Measurements from ENCODE around the gene FAM151A.
A peak's percentile ranks its signal among the peaks of the same experiment; 100 is the strongest.

Gene FAM151A

DNA sequence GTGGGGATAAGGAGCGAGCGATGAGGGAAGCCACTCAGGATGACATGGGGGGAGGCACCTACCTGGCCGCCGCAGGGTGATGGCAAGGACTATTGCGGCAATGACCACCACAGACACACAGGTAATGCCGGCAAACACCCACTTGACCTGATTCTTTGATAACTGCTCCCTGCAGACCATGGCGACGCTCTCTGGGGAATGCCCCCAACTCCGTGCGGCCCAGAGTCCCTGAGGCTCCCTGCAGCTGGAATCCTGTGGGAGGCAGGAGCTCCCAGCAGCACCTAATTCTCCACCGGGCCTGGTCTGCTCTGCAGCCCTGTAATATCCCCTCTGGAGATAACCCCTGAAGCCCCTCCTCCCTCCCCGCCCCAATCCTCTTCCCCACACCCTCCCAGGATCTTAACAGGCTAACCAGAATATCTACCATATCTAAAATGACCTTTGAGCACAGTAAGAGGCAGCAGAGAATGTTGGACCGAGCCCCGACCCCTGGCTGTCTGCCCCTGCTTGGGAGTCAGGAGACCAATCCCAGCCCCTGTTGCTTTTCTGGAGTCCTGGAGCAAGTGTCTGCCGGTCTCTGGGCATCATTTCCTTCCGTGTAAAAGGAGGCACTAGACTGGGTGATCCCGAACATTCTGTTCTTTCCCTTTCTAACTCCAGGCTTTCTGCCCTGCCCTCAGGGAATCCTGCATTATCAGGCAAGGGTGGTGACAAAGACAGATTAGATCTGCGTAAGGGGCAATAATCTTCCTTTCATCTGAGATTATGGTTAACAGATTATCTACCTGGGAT, at the start of gene FAM151A:
Gene FAM151A (minus strand): TSS at position 310 of the 792 bp plus-strand sequence. CDS start 130 bp downstream, at position 180.
- DNase-seq (ENCODE audit: low read depth) = no peak

DNA sequence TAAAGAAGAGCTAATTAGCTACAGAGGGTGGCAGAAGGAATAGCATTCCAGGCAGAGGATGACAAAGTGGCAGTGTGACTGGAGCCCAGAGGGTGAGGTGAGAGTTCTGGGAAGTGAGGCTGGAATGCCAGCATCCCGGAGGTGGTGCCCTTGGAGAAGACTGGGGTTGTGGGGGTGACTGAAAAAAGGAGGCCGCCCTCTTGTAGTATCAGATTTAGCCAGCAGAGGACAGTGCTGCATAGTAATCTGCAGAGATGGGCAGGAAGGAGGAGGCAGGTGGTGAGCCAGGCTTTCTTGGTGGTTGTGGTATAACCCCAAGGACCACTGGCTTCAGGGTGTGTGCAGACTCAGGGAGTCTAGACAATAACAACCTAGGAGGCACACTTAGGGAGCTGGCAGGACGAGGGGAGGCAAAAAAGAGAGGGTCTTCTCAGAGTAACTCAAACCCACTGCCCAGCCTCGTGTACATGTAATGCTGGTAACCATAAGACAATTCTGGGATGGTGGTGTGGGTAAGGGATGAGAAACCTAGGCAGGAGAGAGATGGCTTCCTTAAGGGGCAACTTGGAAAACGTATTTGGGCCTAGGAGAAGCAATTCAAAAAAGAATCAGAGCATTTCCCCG, 48.8 kb upstream of the FAM151A start:
- peak; percentile 71 for DNase-seq (ENCODE audit: low read depth)

DNA sequence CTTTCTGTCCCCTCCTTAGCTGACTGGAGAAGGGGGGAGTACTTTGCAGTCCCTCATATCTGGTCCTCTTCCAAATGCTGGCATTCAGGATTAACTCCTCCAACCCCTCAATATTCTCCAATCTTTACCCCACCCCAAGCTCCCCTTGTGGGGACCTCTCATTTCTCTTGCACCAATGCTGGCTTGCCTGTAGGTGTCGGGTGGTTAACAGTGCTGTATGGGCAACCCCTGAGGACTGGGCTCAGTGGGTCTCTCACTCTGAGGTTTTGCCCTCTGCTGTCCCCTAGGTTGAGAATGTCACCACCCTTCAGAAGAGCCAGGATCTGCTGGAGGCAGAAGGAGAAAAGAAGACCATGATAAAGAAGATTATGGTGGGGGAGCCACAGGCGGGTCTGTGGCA, 45.2 kb upstream of the FAM151A start:
- no peak for DNase-seq (ENCODE audit: low read depth)

DNA sequence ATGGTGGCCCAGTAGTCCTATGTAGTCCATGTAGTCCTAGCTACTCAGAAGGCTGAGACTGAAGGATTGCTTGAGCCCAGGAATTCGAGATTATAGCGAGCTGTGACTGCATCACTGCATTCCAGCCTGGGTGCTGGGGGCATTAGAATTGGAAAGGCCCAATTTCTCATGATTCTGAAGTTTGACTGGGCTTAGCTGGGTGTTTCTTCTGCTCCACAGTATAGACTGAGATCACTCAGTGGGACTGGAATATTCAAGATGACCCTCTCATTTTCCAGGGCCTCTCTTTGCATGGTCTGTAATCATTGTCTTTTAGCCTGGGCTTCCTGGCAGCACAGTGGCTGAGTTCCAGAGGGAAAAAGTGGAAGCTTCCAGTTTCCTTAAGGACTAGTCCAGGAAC, 44.5 kb upstream of the FAM151A start:
- DNase-seq (ENCODE audit: low read depth) = no peak

DNA sequence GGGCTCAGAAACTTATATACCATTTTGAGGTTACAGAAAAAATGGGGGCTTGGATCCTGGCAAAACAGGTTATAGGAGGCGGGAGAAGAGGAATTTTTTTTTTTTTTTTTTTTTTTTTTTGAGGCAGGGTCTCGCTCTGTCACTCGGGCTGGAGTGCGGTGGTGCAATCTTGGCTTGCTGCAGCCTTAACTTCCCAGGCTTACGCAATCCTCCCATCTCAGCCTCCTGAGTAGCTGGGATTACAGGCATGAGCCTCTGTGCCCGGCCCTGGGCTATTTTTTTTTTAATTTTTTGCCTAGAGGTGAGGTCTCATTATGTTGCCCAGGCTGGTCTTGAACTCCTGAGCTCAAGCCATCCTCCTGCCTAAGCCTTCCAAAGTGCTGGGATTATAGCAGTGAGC, 43.0 kb upstream of the FAM151A start:
- DNase-seq (ENCODE audit: low read depth) = no peak

DNA sequence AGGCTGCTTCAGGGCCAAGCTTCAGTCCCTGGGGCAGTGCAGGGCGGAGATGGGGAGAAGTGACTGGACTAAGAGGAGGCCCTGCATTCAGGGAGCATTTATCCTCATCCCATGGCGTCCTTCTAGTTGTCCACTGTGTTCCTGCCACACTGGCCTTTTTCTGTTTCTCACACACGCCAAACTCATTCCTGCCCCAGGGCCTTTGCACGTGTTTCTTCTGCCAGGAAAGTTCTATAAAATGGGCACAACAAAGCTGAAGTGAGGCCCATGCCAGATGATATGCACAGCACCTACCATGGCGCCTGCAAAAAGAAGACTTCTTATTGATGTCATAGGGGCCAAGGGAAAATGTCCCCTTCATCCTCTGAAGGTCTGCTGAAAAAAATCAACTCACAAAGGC, 42.5 kb upstream of the FAM151A start:
- no peak for DNase-seq (ENCODE audit: low read depth)

DNA sequence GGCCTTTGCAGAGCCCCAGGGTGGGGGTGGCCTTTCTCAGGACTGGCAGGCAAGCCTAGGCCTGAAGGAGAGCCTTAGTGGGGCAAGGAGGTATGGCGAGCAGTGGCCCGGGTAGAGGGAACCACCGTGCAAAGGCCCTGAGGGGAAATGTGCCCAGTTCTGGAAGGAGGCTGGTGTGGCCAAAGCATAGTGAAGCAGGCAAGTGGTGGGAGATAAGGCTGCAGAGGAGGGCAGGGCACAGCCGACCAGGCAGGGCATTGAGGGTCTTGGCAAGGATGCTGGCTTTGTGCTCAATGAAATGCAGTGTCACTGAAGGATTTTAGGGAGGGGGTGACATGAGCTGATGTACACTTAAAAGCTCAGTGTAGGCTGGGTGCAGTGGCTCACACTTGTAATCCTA, 41.0 kb upstream of the FAM151A start:
- DNase-seq (ENCODE audit: low read depth) = no peak

DNA sequence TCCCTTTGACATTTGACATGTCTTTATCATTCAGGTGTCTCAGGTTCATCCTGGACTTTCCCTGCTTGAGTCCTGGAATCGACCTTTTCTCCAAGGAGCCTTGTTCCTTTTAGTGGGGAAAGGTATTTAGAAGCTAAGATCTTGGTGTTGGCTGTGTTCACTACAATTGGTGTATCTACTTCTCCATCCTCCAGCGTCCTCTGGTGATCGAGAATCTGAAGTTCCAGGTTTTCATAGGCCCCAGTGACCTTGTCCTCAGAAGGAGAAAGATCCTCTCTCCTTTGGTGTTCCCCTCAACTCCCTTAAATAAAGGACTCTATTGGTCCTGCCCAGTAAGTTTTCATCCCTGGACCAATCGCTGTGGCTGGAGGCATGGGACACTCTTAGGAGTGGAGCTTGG, 40.4 kb upstream of the FAM151A start:
- no peak for DNase-seq (ENCODE audit: low read depth)

DNA sequence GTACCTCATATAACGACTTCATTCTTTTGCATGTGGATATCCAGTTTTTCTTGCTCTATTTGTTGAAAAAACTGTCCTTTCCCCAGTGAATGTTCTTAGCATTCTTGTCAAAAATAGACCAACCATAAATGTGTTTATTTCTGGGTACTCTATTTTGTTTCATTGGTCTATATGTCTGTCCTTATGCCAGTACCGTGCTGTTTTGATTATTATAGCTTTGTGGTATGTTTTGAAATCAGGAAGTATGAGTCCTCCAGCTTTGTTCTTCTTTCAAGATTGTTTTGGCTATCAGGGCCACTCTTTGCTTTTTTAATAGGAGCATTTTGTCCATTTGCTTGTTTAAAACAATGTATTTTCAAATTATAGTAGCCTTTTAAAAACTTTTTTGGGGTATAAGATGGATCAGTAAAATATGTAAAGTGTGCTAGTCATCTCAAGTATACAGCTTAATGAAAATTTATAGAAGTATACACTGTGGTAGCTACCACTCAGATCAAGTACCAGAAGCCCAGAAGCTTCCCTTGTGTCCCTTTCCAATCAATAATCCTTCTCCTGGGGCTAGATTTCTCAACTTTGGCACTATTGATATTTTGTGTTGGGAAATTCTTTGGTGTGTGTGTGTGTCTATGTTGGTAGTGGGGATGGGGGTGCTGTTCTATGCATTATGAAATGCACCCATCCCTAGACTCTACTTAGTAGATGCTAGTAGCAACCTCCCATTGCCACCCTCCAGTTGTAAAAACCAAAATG, 35.0 kb upstream of the FAM151A start:
- DNase-seq (ENCODE audit: low read depth) = no peak

DNA sequence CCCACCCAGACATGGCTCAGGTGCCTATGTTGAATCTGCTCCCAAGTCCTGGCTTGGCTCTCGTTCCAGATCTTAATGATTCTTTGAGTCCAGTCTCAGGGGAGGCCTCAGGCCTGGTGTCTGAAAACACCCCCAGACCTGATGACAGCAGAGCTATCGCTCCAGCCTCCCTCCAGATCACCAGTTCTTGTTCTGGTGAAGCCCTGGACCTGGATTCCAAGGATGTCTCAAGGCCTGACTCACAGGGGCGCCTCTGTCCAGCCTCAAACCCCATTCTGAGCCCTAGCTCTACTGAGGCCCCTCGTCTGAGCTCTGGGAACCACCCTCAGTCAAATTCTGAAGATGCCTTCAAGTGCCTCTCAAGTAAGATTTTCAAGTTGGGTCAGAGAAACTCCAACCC, 29.7 kb upstream of the FAM151A start:
- peak; percentile 31 for DNase-seq (ENCODE audit: low read depth)

DNA sequence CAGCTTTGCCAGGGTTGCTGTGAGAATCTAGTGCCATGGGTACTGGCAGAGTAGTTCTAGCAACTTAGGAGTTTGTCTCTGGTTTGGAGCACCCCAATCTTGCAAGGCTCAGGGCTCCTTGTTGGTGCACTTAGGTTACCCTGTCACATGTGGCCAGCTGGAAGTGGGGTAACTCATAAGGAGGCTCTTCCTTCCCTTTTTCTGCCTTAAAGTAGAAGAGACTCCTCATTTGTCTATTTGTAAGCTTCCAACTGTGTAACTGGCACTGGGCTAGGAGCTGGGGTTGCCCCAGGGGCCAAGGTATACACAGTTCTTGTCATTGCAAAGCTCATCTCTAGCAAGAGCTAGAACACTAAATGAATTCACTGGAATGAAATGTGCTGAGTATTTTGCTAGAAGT, 28.8 kb upstream of the FAM151A start:
- no peak for DNase-seq (ENCODE audit: low read depth)

DNA sequence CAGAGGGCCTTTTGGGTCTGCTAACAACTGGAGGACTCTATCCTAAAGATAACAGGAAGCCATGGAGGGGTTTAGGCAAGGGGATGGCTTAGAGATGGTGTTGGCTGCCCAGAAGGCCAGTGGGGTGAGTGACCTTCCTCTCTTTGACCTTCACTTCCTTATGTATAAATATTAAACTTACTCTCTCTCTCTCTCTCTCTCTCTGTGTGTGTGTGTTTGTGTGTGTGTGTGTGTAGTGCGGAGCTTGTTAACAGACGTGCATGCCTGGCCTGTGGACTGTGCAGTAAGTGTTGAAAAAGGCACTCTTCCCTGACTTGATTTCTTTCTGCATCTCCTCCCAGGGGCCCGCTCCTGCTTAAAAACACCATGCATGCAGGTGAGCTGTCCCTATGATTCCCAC, 28.3 kb upstream of the FAM151A start:
- no peak for DNase-seq (ENCODE audit: low read depth)

DNA sequence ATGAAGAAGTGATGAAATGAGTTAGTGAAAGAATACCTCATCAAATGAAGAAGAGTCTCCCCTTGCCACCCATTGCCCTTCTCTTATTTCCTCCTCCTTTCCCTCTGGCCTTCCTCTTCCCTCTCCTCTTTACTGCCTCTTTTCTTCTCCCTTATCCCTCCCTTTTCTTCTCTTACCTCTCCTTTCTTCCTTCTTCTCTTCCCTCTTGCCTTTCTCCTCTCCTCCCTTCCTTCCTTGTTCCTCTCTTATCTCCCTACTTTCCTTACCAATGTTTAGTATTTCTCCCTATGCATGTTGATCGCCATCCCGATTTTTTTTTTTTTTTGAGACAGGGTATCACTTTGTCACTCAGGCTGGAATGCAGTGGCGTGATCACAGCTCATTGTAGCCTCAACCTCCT, 27.1 kb upstream of the FAM151A start:
- DNase-seq (ENCODE audit: low read depth) = no peak

DNA sequence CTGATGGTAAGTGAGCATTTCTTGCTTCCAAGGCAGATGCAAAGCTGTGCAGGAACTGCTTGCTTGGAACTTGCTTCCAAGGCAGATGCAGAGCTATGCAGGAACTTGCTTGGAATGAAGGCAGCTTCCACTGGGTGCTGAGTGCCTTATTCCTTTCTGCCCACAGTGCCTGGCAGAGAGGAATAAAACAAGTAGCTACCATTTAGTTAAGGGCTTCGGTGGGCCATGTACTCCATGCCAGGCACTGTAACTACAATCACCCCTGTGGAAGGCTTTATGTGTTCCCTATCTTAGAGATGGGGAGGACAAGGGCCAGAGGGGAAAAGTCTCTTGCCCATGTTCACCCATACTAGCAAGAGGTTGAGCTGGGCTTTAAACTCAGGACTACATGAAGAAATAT, 26.6 kb upstream of the FAM151A start:
- DNase-seq (ENCODE audit: low read depth) = no peak

DNA sequence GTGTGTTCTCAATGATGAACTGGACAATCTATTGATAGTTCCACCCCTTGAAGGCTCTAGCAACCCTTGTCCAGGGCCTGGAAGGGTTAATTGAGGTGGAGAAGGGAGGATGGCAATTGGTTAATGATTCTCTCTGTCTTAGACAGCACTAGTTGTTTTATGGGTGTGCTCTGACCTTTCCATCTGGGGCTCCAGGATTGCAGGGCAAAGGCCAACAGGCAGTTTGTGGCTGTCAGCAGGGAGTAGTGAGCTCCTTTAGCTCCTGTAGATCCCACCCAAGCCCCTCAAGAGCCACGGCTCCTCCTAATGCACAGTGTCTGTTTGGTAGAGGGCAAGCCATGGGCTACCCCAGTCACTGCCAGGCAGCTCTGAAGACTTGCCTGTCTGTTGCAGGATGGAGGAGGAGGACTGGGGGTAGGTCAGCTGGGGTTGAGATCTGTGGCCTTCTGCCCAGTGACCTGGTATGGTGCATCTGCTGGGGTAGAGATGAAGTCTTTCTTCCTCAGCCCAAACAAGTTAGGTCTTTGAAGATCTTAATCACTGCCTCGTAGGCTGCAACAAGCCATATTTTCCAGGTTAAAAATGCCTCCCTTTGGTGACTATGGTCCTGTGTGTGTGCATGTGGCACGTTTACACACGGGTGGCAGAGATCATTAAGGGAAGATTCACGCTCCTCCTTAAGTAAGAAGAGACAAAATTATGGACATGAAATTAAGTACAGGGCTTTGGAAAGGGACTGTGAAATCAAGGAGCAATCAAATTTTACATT, 26.0 kb upstream of the FAM151A start:
- DNase-seq (ENCODE audit: low read depth) = no peak

DNA sequence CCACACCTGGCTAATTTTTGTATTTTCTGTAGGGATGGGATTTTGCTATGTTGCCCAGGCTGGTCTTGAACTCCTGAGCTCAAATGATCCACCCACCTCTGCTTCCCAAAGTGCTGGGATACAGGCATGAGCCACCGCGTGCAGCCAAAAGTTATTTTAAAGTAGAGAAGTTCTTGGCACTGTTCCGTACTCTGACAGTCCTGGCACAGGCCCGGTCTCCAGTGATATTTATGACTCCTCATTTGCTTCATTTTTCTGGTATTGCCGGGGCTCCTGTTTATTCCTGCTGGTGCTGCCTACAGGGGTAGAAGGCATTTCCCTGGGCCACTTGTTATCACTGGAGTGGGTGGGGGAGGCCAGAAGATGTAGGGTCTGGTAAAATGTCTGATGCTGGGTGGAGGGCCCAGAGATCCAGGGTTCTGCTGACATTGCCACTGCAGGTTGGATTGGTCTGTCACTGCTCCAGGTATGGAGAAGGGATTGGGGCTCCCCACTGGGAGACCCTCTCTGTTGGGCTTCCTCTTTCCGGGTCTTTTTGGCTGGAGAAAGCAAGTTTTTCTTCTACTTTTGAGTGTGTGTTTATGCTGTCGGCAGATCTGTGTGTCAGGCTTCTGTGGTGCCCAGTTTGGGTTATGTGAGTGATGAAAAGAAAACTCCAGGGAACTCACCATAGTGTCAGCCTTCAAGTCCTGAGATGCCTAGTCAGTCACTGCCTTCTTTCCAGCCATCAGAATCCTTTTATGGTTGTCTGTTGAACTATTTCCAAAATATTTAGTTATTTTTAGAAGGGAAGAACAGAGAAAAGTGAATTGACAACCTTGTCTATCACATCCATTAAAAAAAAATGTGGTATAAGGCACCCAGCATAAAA, 22.7 kb upstream of the FAM151A start:
- no peak for DNase-seq (ENCODE audit: low read depth)

DNA sequence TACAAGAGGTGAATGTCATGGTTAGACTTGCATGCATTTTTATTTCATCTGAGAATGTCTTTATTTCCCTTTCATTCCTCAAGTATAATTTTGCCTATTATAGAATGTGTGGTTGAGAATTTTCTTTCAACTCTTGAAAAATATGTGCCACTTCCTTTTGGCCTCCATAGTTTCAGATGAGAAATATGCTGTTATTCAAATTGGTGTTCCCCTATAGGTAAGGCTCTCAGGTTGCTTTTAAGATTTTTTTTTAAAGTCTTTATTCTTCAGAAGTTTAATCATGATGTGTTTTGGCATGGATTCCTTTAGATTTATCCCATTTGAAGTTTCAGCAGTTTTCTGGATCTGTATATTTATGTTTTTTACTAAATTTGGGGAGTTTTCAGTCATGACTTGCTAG, 20.4 kb upstream of the FAM151A start:
- no peak for DNase-seq (ENCODE audit: low read depth)

DNA sequence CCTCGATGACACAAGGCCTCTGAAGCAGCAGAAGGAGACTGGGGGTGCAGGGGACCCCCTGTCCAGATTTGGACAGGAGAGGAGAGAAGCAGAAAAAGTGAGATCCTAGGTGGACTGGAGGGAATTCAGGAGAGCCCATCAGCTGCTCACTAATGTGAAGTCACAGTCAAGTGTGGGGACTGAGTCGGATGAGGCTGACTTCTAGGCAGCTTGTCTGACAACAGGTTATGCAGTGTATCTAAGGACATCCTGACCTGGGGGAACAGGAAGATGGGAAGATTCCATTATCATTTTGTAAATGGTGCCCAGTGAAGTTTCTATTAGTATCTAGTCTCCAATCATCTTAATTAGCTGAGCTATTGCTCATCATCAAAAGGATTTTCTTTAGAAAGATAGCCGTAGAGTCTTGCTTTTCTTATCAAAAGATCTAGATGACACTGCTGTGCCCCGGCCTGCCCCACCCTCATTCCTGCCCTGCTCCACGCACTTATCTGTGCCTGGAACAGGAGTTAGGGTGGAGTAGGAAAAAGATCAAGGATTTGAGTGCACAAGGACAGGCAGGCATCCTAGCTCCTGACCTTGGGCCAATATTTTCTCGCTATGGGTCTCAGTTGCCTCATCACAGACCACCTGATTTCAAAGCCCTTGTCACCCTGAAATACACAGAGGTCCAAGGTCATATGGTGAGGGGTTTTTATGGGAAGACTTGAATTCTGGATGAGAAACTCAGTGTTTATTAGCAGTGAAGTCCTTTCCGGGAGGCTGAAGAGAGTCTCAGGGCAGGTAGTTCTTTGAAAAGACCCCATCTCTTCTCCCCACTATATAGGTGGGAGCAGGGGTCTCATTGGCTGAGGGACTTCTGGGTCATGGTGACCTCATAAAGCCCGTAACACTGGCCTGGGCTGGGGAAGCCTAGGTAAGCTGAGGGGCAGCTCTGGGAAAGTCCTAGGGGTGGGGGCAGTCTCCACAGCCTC, 17.8 kb upstream of the FAM151A start, which contains the start of gene MROH7:
Gene MROH7 (plus strand): TSS at position 924 of the 974 bp plus-strand sequence. CDS start 11,141 bp downstream, outside the sequence.
- no peak for DNase-seq (ENCODE audit: low read depth)

DNA sequence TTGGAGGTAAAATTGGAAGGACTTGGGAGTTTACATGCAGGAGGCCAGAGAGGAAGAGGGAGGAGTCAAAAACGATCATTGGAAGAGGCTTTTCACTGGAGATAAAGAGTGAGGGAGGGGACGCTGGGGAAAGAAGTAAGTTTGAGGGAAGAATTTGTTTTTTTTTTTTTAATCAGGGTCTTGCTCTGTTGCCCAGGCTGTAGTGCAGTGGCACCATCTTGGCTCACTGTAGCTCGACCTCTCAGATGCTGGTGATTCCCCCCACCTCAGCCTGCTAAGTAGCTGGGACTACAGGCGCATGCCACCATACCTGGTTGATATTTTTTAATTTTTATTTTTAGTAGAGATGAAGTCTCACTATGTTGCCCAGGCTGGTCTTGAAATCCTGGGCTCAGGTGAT, 17.0 kb upstream of the FAM151A start:
- no peak for DNase-seq (ENCODE audit: low read depth)
